HG03108 (cell line): Measurements from ENCODE around the gene RNF39.
"Not testable (repeated sequence)": the region's sequence is repeated elsewhere in the genome, so short reads cannot be mapped to it uniquely, and the experiment has no call there.

Experiments
- ATAC-seq: cut with Tn5 transposase; IDR thresholded peaks from one replicate; pipeline ENCODE4 v1.9.1; 2021; ENCODE audit warnings: moderate library complexity; ENCODE audit not compliant: unreplicated experiment

Gene RNF39

GRCh38 chr6:30062471-30063178 is 12.9 kb downstream of the RNF39 start:
- no peak for ATAC-seq

- no peak for ATAC-seq
Observed at GRCh38 chr6:30061858-30062458, 13.6 kb downstream of the RNF39 start.

- peak; percentile 82 for ATAC-seq
Observed at GRCh38 chr6:30061092-30061857, 14.3 kb downstream of the RNF39 start, which contains the start of gene POLR1H. POLR1H (plus strand) TSS chr6:30061265; CDS start chr6:30061525, 260 bp downstream.

GRCh38 chr6:30060606-30061091 is 14.9 kb downstream of the RNF39 start:
- ATAC-seq, result no peak

- no peak for ATAC-seq
Observed at GRCh38 chr6:30055513-30055912, 20.1 kb downstream of the RNF39 start.

GRCh38 chr6:30053682-30054081 is 21.9 kb downstream of the RNF39 start:
- no peak for ATAC-seq

- no peak for ATAC-seq
Observed at GRCh38 chr6:30047220-30047619, 28.3 kb downstream of the RNF39 start.

- ATAC-seq, result no peak
Observed at GRCh38 chr6:30044630-30045029, 30.9 kb downstream of the RNF39 start.

GRCh38 chr6:30043744-30044143 is 31.8 kb downstream of the RNF39 start:
- ATAC-seq, result no peak

GRCh38 chr6:30042914-30043313 is 32.7 kb downstream of the RNF39 start:
- ATAC-seq, result no peak

GRCh38 chr6:30042476-30042875 is 33.1 kb downstream of the RNF39 start:
- no peak for ATAC-seq

- ATAC-seq, result no peak
Observed at GRCh38 chr6:30041821-30042220, 33.7 kb downstream of the RNF39 start.

GRCh38 chr6:30041221-30041620 is 34.3 kb downstream of the RNF39 start:
- ATAC-seq, result no peak

- ATAC-seq, result no peak
Observed at GRCh38 chr6:30037182-30037788, 38.3 kb downstream of the RNF39 start.

GRCh38 chr6:30035784-30036183 is 39.8 kb downstream of the RNF39 start:
- ATAC-seq, result no peak

- not testable (repeated sequence) for ATAC-seq
Observed at GRCh38 chr6:30033440-30033839, 42.1 kb downstream of the RNF39 start.

GRCh38 chr6:30031381-30031780 is 44.2 kb downstream of the RNF39 start:
- ATAC-seq, result no peak

GRCh38 chr6:30029588-30029987 is 46.0 kb downstream of the RNF39 start:
- no peak for ATAC-seq

GRCh38 chr6:30025186-30025585 is 50.4 kb downstream of the RNF39 start:
- ATAC-seq, result no peak

GRCh38 chr6:30022712-30023111 is 52.9 kb downstream of the RNF39 start:
- ATAC-seq, result not testable (repeated sequence)

GRCh38 chr6:30022189-30022588 is 53.4 kb downstream of the RNF39 start:
- ATAC-seq, result no peak
